Astrocyte of the hippocampus (primary cell): Measurements from ENCODE around the gene ZFAND2B.

Experiments
- DNase-seq: peaks from one replicate; pipeline ENCODE4 v3.0.0; 2011; ENCODE audit warnings: low read depth, low spot score

The ZFAND2B gene

GRCh38 chr2:219204425-219205164 lies 2.0 kb upstream of the ZFAND2B start:
- DNase-seq = no peak

GRCh38 chr2:219205165-219205538 lies 1.4 kb upstream of the ZFAND2B start:
- no peak for DNase-seq

- no peak for DNase-seq
Observed at GRCh38 chr2:219205981-219206327, 628 bp upstream of the ZFAND2B start.

GRCh38 chr2:219207134-219207883 lies 727 bp downstream of the ZFAND2B start:
- DNase-seq = no peak

GRCh38 chr2:219207884-219208740 lies 1.5 kb downstream of the ZFAND2B start:
- peak; percentile 46 for DNase-seq

GRCh38 chr2:219209236-219210195 lies 2.9 kb downstream of the ZFAND2B start:
- no peak for DNase-seq

GRCh38 chr2:219210196-219210885 lies 3.8 kb downstream of the ZFAND2B start:
- no peak for DNase-seq

GRCh38 chr2:219210886-219211362 lies 4.3 kb downstream of the ZFAND2B start:
- DNase-seq = no peak

- DNase-seq = no peak
Observed at GRCh38 chr2:219213026-219213415, 6.4 kb downstream of the ZFAND2B start.

GRCh38 chr2:219213486-219214071 lies 7.0 kb downstream of the ZFAND2B start:
- DNase-seq = no peak

- no peak for DNase-seq
Observed at GRCh38 chr2:219214141-219214540, 7.6 kb downstream of the ZFAND2B start.

GRCh38 chr2:219214786-219215185 lies 8.2 kb downstream of the ZFAND2B start:
- no peak for DNase-seq

- DNase-seq = no peak
Observed at GRCh38 chr2:219215871-219216534, 9.4 kb downstream of the ZFAND2B start.

- no peak for DNase-seq
Observed at GRCh38 chr2:219216535-219216915, 9.9 kb downstream of the ZFAND2B start.

GRCh38 chr2:219218217-219218731 lies 11.7 kb downstream of the ZFAND2B start:
- peak; percentile 96 for DNase-seq

GRCh38 chr2:219218732-219219701 lies 12.4 kb downstream of the ZFAND2B start, which contains the start of gene ABCB6:
ABCB6 (minus strand) TSS chr2:219218958; CDS start chr2:219218673, 285 bp downstream.
- peak; percentile 98 for DNase-seq

- no peak for DNase-seq
Observed at GRCh38 chr2:219219784-219220532, 13.4 kb downstream of the ZFAND2B start.
